AG04450 (cell line): ENCODE results near the gene ETFA. TPM values are rescaled to one million over a fixed set of nuclear protein-coding genes. Genes with fewer than 3 reads are reported as not detected.

Experiments used
- CTCF ChIA-PET: fragments of 300-600, 350-600 bp; formaldehyde crosslinking; extraction: SDS; loops from one replicate; lab custom pipeline; 2022; ENCODE audit warnings: antibody characterized with exemption, inconsistent platforms; lab: Charles Lee
- POLR2A ChIA-PET: fragments of 350-600 bp; formaldehyde crosslinking; extraction: SDS; loops from one replicate; lab custom pipeline; 2021; ENCODE audit warnings: antibody characterized with exemption, inconsistent platforms; lab: Yijun Ruan, JAX
- DNase-seq: peaks from one replicate; pipeline ENCODE4 v3.0.0-alpha.2; 2011; ENCODE audit warnings: low read depth, low spot score
- H3K27ac ChIP-seq: one replicate; pipeline ENCODE4 v1.5.1; 2012; ENCODE audit warnings: low read depth, low read length, control low read depth
- H3K27me3 ChIP-seq: one replicate; pipeline ENCODE4 v1.6.0; 2012; ENCODE audit warnings: low read length; ENCODE audit not compliant: control insufficient read depth, insufficient read depth
- H3K4me3 ChIP-seq: 2 replicates; pipeline ENCODE4 v1.5.1; 2011; ENCODE audit warnings: mild to moderate bottlenecking, low read depth, low read length, control low read depth
- H3K9me3 ChIP-seq: 2 replicates; pipeline ENCODE4 v1.5.1; 2012; ENCODE audit warnings: low read length; ENCODE audit not compliant: control insufficient read depth, insufficient read depth
- polyA plus RNA-seq: library from polyadenylated mRNA; depleted of rRNA; stranded (reverse); fragments of >200 nt; gene quantifications from 2 replicates; pipeline ENCODE4 v1.2.3, GENCODE V29; 2011
- TF ChIP-seq, protein P1 (sequence below): IDR thresholded peaks from 2 replicates; pipeline ENCODE4 v1.5.1; 2011; ENCODE audit warnings: low read depth, low read length, control low read depth, inconsistent platforms

Gene ETFA
- polyA plus RNA-seq, 1 experiment = 208 TPM

DNA sequence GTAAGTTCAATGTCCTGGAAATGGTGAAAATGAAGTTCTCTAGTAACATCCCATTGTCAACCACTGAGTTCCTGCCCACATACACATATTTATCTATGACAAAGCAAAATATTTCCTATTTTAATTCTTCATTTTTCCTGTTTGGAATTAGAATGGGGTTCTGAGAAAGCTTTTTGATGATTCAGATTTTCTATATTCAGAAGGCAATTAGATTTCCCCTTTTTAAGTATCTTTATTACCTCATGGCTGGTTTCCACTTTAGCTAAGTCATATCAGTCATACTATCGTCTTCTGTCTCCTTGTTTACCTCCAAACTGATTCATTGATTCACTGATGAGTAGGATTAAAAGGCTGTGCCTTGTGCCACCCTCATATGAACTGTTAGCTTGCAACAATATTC is 17.9 kb downstream of the ETFA start:
- ChIA-PET CTCF (interaction anchor here (1.4 kb wide), 1 partner anchor 573 kb away, joined by 3 read pairs; no protein-coding TSS in a partner anchor), POLR2A (no interaction called here)
- Histone ChIP-seq H3K27ac (no peak overlapping the region), H3K4me3 (no peak overlapping the region), H3K27me3 (no peaks in the 10 kb centered on the region), H3K9me3 (no peaks in the 10 kb centered on the region)
- TF ChIP-seq, protein P1, sequence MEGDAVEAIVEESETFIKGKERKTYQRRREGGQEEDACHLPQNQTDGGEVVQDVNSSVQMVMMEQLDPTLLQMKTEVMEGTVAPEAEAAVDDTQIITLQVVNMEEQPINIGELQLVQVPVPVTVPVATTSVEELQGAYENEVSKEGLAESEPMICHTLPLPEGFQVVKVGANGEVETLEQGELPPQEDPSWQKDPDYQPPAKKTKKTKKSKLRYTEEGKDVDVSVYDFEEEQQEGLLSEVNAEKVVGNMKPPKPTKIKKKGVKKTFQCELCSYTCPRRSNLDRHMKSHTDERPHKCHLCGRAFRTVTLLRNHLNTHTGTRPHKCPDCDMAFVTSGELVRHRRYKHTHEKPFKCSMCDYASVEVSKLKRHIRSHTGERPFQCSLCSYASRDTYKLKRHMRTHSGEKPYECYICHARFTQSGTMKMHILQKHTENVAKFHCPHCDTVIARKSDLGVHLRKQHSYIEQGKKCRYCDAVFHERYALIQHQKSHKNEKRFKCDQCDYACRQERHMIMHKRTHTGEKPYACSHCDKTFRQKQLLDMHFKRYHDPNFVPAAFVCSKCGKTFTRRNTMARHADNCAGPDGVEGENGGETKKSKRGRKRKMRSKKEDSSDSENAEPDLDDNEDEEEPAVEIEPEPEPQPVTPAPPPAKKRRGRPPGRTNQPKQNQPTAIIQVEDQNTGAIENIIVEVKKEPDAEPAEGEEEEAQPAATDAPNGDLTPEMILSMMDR = no peak
- DNase-seq = no peak

DNA sequence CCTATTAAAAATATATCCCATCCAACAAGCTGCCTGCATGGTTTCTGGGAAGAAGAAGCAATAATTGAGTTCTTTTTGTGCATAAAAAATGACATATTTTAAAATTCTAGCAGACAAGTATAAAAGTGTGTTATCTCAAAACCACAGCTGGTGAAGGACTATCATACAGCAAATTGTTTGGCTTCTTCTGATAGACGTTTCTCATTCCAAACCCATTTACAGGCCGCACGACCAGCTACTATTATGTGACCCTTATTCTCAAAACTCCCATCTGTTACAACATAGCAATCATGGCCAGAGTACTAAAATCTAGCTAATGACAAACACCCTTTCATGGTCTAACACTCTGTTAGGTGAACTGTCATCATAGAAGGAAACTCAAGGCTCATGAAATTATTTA is 21.7 kb downstream of the ETFA start:
- DNase-seq = no peak
- TF ChIP-seq, protein P1 = no peak
- H3K27me3 ChIP-seq = no peaks in the 10 kb centered on the region
- H3K4me3 ChIP-seq = no peak overlapping the region
- no peak overlapping the region for H3K27ac ChIP-seq
- CTCF ChIA-PET = interaction anchor here (0.5 to 1.0 kb wide), 4 partner anchors 14 to 99 kb away, joined by 3 to 6 read pairs (median 3); no protein-coding TSS in a partner anchor
- POLR2A ChIA-PET = no interaction called here
- H3K9me3 ChIP-seq = no peaks in the 10 kb centered on the region

DNA sequence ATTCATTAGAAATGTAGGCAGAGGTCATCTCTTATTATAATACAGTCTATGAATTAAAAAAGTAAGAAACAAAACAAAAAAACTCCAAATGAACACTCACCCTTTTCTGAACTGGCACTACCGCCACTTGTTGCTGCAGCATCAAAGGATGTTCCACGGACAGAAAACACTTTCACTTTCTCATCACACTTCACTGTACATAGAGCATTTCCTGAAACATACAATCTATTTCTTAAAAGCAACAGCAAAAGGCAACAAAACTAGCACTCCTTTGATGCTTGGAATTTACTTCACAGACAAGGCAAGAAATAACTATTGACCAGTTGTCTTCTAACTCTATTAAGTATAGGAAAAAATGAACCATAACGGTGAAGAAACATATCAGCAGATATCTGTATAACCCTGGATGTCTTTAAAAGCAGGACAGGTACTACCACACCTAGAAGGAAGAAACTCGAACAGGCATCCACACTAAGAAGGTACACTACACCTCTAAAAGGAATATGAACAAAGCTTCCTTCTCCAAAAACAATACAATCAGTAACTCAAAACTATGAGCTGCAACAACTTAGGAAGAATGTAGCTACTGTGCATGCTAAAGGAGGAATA is 24.9 kb downstream of the ETFA start:
- ChIA-PET CTCF (interaction anchor here (1.1 to 1.5 kb wide), 4 partner anchors 8 to 581 kb away, joined by 3 to 5 read pairs (median 4); partner anchors contain the start of gene ISL2), POLR2A (no interaction called here)
- no peak for DNase-seq

DNA sequence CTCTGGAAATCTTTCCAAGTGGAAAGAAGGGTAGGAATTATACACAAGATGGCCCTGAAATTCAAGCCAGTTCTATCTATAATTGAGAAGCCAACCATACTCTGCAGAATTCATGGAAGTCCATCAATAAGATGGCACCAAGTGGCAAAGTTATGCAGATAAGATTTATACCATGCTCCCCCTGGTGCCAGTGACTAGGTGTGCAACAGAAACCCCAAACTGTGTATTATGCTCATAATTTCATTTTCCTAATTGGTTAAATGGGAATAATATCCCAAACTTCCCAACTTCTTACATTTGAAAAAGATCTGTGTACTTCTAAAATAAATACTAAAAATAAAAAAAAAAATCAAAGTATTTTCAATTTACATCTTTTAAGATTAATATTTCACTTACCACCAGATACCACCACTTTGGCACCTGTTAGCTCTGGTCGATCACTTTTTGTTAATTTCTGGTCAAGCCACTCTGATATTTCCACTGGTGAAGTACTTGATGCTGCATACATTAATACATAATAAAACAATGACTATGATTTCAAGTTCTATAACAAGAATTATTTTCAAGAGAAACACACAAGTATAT is 25.9 kb downstream of the ETFA start:
- TF ChIP-seq, protein P1 = peak; percentile 63
- H3K9me3 ChIP-seq = no peaks in the 10 kb centered on the region
- H3K27me3 ChIP-seq = no peaks in the 10 kb centered on the region
- H3K27ac ChIP-seq = no peak overlapping the region
- CTCF ChIA-PET = interaction anchor here (1.1 to 1.5 kb wide), 5 partner anchors 9 to 582 kb away, joined by 3 to 5 read pairs (median 3); partner anchors contain the start of gene ISL2
- H3K4me3 ChIP-seq = no peak overlapping the region
- DNase-seq = no peak
- POLR2A ChIA-PET = no interaction called here

More for the DNA sequence above, 24.9 kb downstream of the ETFA start:
- H3K27ac ChIP-seq = no peak overlapping the region
- no peak overlapping the region for H3K4me3 ChIP-seq
- H3K27me3 ChIP-seq = no peaks in the 10 kb centered on the region
- TF ChIP-seq, protein P1 = no peak
- no peaks in the 10 kb centered on the region for H3K9me3 ChIP-seq

DNA sequence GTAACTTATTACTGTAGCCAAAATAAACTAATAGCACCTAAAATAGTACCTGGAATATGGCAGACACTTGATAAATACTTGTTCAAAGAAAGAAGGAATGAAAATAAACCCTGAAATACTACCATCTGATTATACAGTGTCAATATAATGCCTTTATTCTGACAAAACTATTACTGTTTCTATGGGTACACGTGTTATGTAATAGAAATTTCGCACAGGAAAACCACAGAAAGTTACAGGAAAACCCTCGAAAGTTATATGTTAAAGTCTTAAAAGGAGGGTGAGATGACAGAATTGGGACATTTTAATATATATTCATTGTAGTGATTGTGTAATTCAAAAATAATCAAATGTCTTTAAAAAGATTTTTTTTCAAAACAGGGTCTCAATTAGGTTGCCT is 28.8 kb downstream of the ETFA start:
- no peak overlapping the region for H3K4me3 ChIP-seq
- DNase-seq = no peak
- POLR2A ChIA-PET = no interaction called here
- TF ChIP-seq, protein P1 = no peak
- H3K9me3 ChIP-seq = no peaks in the 10 kb centered on the region
- CTCF ChIA-PET = no interaction called here
- no peaks in the 10 kb centered on the region for H3K27me3 ChIP-seq
- no peak overlapping the region for H3K27ac ChIP-seq
